Activated T-cell treated with anti-CD3 and anti-CD28 coated beads for 4 hours (primary cell): Measurements from ENCODE around the gene KRTAP12-1.
"Not testable (repeated sequence)": the region's sequence is repeated elsewhere in the genome, so short reads cannot be mapped to it uniquely, and the experiment has no call there.

Experiments
- DNase-seq: peaks from one replicate; pipeline ENCODE4 v3.0.0-alpha.2; 2020

Gene KRTAP12-1

DNA sequence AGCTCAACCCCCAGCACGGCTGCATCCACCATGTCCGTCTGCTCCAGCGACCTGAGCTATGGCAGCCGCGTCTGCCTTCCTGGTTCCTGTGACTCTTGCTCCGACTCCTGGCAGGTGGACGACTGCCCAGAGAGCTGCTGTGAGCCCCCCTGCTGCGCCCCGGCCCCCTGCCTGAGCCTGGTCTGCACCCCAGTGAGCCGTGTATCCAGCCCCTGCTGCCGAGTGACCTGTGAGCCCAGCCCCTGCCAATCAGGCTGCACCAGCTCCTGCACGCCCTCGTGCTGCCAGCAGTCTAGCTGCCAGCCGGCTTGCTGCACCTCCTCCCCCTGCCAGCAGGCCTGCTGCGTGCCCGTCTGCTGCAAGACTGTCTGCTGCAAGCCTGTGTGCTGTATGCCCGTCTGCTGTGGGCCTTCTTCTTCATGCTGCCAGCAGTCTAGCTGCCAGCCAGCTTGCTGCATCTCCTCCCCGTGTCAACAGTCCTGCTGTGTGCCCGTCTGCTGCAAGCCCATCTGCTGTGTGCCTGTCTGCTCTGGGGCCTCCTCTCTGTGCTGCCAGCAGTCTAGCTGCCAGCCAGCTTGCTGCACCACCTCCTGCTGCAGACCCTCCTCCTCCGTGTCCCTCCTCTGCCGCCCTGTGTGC is 15.3 kb upstream of the KRTAP12-1 start, which contains the start of gene KRTAP10-12:
TSS of gene KRTAP10-12 (plus strand) at position 1 of the 639 bp plus-strand sequence. CDS start at position 31, 30 bp downstream.
- DNase-seq: not testable (repeated sequence)

DNA sequence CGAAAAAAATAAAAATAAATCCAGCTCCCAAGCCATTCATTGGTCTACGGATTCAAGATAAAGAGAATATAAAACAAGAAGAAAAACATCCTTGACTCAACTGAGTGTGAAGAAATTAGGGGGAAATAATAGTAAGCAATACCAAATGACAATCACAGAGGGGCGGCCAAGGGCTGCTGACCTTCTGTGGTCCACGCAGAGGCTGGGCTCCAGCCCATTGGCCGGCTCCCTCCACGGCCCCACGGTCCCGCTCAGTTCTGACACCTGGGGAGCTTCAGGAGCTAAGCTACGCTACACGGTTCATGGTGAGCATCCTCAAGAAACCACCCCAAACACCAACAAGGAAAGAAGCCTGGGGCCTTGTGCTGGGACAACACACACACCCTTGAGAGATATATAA is 14.6 kb upstream of the KRTAP12-1 start:
- DNase-seq: no peak

DNA sequence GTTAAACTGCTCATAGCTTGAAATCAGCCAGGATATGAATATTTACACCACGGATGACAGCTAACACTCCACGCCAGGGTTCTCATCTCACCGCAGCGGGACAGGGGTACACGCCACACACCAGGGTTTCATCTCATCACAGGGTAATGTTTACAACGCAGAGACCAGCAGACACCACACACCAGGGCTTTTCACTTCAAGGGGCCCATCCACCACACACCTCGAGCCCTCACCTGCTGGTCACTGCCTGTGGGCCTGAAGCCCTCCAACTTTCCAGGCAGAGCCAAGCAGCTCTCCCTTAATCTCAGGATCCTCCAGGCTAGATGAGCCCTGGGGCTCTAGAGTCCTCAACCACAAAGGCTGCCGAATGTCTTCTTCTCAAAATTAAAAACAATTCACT is 13.7 kb upstream of the KRTAP12-1 start:
- no peak for DNase-seq

DNA sequence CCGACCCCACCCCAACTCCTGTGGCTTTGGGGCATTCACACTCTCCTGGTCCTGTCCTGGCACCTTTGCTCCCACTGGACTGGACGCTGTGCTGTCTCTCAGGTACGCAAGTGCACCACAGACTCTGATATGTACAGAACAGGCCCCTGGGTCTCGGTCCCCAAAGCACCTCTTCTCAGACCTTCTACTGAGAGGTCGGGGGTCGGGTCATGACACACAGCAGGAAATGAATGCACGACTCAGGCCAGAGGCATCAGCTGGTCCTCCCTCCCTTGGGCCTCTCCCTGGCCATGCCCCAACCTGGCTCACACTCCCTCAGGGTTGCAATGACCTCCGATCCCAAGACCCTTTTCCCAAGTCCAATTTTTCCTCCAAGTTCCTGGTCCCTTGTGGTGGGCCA is 13.2 kb upstream of the KRTAP12-1 start:
- DNase-seq: no peak

DNA sequence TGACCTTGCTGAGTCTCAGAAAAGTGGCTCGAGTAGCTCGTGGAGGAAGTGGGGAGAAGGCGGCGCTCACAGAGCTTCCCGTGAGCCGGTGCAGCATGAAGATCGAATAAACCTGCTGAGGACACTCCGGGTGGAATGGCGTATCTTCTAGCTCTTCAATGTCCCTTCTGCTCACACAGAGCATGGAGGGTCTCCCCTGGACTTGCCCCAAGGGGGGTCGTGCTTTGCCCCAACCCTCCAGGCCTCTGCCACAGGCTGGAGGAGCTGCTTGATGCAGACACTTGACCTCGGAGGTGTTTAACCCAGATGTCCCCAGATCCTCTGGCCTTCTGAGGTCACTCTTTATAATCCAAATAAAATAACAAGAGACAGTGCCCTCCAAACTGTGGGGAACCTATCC is 12.8 kb upstream of the KRTAP12-1 start:
- DNase-seq: no peak

DNA sequence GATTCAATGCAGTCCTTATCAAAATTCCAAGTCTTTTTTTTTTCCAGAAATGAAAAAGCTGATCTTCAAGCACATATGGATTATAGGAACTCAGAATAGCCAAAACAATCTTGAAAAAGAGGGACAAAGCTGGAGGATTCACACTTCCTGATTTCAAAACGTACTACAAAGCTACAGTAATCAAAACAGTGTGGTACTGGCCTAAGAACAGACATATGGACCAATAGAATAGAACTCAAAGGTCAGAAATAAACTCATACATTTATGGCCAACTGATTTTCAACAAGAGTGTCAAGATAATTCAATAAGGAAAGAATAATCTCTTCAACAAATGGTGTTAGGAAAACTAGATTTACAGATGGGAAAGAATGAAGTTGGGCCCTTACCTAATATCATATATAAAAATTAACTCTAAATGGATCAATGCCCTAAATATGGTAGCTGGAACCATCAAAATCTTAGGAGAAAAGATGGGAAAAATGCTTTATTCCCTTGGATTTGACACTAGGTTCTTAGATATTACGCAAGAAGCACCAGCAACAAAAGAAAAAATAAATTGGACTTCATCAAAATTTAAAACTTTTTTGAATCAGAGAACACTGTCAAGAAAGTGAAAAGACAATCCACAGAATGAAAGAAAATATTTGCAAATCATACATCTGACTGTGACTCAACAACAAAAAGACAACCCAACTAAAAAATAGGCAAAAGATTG is 11.0 kb upstream of the KRTAP12-1 start:
- DNase-seq: no peak

DNA sequence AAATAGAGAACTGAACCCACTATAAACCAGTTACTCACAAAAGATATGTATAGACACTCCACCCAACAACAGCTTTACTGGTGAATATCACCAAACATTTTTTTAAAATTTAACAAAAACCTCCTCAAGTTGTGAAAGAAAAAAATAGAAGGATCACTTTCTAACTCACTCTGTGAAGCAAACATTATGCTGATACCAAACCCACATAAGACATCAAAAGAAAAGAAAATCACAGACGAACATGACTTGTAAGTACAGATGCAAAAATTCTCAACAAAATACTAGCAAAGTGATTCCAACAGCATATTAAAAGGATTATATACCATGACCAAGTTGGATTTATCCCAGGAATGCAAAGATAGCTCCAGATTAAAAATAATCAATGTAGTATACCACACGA is 9.7 kb upstream of the KRTAP12-1 start:
- no peak for DNase-seq

DNA sequence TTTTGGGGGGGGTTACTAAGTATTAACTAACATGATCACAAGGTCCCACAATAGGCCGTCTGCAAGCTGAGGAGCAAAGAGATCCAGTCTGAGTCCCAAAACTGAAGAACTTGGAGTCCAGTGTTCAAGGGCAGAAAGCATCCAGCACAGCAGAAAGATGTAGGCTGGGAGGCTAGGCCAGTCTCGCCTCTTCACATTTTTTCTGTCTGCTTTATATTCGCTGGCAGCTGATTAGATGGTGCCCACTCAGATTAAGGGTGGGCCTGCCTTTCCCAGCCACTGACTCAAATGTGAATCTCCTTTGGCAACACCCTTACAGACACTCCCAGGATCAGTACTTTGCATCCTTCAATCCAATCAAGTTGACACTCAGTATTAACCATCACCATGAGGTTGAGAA is 7.8 kb upstream of the KRTAP12-1 start:
- DNase-seq: not testable (repeated sequence)

DNA sequence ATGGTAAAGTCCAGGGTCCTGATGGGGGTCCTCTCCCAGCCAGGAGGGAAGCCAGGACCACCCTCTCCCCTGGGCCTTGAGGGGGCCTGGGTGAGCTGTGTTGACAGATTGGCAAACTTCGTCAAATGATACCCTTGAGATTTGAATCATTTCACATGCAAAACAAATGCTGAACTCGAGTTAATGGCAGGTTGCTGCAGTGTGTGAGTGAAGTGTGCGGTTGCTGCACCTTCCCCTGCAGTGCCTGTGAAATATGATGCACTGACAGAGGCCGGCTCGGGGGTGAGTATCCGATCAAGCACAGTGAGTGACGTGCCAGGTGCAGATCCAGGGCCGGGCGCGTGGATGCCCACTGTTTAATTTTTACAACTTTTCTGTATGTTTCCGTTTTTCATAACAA is 5.7 kb upstream of the KRTAP12-1 start:
- DNase-seq: no peak

DNA sequence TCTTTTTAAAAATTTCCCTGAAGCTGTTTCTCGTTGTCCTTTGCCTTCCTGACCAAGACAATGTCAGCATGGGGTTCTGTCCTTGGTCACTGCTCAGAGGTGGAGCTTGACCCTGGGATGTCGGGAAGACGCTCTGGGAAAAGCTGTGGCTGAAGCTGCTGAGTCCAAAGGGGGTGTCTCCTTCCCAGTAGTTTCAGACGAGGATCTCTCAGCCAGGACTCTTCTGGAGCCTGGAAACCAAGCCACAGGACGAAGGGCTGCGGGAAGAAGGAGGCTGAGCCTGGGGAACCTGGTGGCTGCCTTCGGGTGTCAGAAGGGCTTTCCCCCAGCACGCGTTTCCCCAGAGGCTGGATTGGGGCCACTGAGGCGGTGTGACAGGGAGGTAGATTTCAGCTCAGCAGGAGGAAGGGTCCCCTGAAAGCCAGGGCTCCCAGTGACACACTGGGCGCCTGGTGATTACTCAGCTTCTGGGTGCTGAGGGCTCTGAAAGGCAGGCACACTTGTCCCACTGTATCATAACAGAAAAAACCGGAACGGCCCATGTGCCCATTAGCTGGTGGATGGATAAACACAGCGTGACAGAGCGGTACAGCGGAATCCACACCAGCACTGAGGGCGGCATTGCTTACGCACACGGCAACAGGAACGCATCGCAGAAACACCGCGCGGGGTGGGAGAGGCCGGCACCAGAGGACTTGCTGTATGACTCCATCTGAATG is 5.0 kb upstream of the KRTAP12-1 start:
- no peak for DNase-seq

DNA sequence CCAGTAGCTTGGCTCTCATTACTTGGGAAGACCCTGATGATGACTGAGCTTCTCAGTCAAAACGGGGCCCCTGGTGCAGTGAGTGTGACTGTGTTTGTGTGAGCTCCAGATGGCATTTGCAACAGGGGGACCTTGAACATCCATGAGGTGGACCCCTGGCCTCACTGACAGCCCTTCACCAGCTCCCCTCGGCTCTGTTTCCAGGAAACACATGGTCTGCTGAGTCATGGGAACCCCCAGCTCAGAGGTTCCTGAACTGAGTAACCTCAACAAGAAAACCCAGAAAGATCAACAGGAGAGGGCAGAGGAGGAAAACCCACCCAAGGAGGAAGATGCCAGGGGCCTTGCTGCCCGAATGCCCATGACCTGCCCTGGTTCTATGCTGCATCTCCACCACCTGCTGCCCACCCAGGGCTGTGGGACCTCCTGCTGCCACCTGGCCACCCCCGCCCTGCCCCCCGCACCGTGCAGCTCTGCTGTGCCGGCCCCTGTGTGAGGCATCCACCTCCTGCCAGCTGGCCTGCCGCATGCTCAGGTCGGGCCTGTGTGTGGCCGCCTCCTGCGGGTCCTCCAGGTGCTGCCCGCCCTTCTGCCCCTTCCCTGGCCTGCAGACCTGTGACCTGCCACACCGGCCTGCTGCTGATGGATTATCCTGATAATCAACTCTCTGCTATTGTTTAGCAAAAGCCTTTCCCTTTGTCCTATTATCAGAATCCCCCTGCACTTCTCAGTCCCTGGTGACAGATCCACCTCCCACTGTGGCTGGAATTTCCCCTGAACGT is 4.2 kb upstream of the KRTAP12-1 start:
- DNase-seq: no peak

DNA sequence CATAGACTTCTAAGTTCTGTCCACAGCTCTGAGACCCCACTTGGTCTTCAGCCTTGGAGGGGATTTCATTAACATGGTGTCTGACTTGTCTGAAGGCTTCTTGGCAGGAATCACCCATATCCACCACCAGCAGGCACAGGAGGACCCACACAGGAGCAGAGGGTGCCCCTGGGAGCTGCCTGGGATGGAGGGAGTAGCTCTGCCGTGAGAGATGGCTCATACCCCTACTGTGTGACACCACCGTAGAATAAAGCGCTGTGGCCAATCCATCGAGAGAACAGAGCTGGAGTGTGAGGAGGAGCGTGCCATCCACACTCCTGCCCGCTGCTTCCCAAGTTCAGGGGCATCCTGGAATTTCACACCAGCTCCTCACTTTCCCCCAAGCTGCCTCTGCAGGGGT is 3.1 kb upstream of the KRTAP12-1 start:
- not testable (repeated sequence) for DNase-seq

DNA sequence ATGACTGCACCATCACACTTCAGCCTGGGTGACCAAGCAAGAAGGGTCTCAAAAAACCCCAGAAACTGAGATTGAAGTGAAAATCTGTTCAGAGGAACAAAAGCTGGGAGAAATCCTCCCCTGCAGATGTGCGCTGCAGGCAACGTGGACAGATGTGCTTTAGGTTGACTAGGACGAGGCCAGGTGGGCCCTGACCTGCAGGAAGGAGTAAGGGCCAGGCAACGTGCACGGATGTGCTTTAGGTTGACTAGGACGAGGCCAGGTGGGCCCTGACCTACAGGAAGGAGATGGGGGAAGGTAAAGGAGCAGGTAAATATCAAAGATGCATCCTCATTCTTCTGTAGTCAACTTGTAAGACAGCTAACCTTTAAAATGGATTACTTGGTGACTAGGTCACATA is 2.5 kb upstream of the KRTAP12-1 start:
- no peak for DNase-seq

DNA sequence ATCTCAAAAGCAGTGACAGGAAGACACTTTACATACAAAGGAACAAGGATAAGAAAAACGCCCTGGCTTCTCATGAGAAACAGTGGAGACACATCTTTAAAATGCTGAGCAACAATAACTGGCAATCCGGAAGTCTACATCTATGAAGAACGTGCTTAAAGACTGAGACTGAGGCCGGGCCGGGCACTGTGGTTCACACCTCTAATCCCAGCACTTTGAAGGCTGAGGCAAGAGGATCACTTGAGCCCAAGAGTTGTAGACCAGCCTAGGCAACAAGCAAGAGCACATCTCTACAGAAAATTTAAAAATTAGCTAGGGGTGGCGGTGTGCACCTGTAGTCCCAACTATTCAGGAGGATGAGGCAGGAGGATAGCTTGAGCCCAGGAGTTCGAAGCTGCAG is 2.1 kb upstream of the KRTAP12-1 start:
- DNase-seq: no peak

DNA sequence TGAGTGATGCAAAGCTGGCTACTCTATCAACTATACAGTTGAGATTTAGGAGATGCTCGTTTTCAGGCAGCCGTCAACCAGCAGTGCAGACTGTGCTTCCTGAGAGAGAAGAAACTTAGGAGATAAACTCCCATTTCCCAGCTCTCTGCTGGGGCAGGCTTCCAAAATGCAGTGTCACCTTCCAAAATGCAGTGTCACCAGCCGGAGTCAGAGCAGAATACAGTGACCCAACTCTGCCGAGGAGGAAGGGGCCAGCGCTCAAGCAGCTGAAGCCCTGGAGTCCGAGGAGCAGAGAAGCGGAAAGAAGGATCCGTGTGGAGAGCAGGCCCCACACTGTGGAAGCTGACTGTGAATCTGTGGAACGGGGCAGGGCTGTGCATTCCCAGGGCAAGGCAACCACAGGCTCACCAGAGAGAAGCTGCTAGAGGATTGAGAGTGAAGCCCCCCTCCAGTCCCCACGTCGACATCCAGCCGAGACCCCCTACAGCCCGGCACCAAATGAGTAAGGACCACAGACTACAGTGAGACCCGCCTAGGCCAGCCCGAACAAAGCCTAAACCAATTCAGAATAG is 703 bp upstream of the KRTAP12-1 start:
- DNase-seq: no peak

DNA sequence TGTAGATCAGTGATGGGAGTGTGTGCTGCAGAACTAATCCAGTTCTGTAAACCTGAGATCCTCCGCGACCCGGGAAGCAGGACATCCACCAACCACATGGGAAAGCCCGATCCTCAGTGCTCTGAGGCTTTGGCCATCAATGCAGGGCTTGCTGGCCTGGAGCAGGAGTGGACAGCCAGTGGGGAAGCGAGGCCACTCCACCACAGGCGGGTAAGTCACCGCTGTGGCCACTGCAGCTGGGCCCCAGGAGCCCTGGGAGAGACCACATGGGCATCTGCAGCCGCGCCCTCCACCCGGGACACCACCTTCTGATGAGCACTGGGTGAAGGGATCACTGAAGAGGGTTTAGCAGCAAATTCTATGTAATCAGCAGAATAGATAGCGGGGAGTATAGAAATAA is 811 bp downstream of the KRTAP12-1 start:
- DNase-seq: no peak

DNA sequence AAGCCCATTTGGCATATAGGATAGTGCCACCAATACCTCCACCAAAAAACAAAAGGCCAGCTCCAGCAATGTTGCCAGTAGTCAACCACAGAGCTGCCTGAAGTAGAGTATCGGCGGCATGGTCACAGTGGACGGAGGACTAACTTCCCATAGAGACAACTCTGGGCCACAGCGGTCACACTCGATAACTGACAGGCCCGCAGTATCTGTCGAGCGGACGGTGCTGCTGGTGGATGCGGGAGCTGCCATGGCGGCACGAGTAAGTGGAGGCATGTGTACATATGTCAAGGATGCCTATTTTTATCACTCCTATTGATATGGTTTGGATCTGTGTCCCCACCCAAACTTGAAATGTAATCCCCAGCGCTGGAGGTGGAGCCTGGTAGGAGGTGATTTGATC is 4.1 kb downstream of the KRTAP12-1 start:
- DNase-seq: no peak

DNA sequence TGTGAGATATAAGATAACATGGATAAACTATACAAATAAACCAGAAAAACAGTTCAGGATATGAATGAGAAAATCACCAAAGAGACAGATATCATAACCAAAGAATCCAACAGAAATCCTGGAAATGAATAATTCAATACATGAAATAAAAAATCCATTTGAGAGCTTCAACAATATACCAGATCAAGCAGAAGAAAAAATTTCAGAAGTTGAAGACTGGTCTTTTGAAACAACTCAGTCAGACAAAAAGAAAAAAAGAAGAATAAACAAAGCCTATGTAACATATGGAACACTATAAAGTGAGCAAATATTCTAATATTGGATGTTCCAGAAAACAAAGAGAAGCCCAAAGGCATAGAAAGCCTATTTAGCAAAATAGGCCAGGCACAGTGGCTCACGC is 10.1 kb downstream of the KRTAP12-1 start:
- no peak for DNase-seq

DNA sequence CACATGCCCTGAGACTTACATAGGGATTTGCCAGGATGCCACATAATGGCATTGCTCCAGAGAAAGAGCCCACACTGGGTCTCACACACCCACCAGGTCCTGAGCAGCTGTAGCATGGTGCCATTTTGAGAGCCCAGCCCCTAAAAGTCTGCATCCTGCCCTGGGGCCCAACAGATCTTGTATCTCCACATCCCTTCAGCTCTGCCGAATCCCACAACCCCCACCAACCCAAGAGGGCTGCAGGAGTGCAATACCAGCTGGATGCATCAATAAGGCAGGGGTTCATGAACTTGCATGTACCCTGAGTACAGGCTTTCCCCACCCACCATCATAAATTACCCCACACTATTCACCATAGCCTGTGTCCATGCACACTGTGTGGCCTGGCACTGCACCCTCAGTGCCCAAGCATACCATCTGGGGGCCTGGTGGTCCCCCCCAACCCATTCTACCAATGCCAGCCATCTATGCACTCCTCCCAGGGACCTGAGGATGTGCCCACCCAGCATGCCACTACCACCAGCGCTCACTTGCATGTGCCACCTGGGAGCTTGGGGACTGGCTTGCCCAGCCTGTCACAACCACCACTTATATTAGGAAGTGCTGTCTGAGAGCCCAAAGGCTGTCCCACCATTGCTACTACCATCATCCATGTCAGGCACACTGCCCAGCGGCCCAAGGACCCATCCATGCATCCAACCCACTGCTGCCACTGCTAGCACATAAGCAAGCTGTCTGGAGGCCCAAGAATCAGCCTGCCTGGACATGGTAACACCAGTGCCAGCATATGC is 11.1 kb downstream of the KRTAP12-1 start:
- no peak for DNase-seq

DNA sequence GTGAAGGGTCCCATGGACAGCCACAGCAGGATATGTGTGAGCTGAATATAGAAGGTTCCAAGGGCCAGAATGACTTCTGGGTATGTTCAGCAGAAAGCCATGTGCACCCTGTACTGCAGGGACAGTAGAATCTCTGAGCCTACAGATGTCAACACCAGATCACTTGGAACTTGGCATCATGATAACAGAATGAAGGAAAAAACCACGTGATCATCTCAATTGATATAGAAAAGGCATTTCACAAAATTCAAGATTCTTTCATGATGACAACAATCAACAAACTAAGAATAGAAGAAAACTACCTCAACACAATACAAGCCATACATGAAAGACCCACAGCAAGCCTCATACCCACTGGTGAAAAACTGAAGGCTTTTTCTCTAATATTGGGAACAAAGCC is 14.4 kb downstream of the KRTAP12-1 start:
- no peak for DNase-seq

DNA sequence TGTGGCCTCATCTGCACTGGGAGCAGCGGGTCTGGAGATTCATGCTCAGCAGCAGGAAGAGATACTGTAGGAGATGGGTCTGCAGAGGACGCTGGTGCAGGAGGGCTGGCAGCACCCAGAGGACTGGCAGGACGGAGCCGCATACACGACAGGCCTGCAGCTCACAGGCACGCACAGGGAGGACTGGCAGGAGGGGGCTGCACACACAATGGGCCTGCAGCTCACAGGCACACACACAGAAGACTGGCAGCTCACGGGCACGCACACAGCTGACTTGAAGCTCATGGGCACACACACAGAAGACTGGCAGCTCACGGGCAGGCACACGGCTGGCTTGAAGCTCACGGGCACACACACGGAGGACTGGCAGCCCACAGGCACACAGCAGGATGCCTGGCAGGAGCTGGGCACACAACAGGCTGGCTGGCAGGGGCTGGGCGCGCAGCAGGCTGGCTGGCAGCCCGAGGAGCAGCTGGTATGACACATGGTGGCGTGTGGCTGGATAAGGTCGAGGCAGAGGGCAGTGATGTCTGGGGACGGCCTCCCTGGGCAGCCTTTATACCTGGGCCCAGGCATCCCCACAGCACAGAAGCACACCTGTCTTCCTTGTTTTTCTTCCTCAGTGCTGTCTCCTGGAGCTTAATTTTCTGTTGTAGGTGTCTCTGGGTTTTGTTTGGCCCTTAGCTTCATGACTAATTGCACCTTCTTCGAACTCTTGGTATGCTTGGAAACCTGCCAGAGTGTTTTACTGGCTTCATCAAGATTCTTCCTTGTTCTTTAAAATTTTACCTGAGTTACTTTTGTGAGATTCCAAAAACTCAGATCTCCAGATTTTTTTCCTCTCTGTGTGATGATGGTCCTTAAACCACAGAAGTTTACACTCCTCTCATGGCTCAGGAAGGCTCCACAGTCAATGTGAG is 15.3 kb downstream of the KRTAP12-1 start, which contains the start of gene KRTAP12-2:
TSS of gene KRTAP12-2 (minus strand) at position 527 of the 920 bp plus-strand sequence. CDS start at position 486, 41 bp downstream.
- DNase-seq: no peak
